Right lobe of liver (tissue), 4 donors: ENCODE measurements around the gene ZNF609.

Source experiments
- CTCF ChIP-seq, 4 donors: fragments of 200-600 bp in 3 of 4; fragments of 450-650 bp in 1 of 4; IDR thresholded peaks; one replicate each; pipeline versions ENCODE4 v1.5.1 to v1.8.0; 2016 to 2022; ENCODE audit warnings: antibody characterized with exemption in 4 of 4, mild to moderate bottlenecking in 2 of 4
- POLR2A ChIP-seq: fragments of 450-650 bp; IDR thresholded peaks from one replicate; pipeline ENCODE4 v1.6.1; 2017; ENCODE audit warnings: antibody characterized with exemption, mild to moderate bottlenecking
- donor health status: DM: no; HTN: no; CAD: no.
- donor health status: DM: no; HTN: no; CAD: no.
- donor health status: DM: no; HTN: yes; CAD: no.

DNA sequence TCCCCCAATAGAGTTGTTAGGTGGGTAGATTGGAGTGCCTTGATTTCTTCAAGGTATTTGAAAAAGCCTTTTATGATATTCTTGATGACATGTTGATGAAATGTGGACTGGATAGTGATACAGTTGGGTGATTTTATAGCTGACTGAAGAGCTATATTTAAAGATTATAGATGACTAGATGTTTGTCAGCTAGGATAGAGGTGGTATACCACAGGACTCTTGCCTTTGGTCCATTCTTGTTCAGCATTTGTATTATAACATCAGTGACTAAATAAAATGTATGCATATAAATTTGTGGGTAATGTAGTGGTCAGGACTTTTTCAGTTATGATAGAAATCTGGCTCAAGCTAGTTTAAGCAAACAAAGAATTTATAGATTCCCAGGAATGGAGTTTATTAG lies 143.9 kb downstream of the ZNF609 start:
- TF ChIP-seq CTCF (IDR thresholded peaks at IDR 0.05): no peak
- no peak for TF ChIP-seq POLR2A
